Stimulated activated CD8-positive, alpha-beta memory T cell treated with anti-CD3 and anti-CD28 coated beads, Interleukin-4, amount 100 ng/mL, for 48 hours (primary cell): ENCODE results near the gene KLHL35.

ENCODE experiments used
- DNase-seq: peaks from one replicate; pipeline ENCODE4 v3.0.0-alpha.2; 2020

KLHL35 gene

DNA sequence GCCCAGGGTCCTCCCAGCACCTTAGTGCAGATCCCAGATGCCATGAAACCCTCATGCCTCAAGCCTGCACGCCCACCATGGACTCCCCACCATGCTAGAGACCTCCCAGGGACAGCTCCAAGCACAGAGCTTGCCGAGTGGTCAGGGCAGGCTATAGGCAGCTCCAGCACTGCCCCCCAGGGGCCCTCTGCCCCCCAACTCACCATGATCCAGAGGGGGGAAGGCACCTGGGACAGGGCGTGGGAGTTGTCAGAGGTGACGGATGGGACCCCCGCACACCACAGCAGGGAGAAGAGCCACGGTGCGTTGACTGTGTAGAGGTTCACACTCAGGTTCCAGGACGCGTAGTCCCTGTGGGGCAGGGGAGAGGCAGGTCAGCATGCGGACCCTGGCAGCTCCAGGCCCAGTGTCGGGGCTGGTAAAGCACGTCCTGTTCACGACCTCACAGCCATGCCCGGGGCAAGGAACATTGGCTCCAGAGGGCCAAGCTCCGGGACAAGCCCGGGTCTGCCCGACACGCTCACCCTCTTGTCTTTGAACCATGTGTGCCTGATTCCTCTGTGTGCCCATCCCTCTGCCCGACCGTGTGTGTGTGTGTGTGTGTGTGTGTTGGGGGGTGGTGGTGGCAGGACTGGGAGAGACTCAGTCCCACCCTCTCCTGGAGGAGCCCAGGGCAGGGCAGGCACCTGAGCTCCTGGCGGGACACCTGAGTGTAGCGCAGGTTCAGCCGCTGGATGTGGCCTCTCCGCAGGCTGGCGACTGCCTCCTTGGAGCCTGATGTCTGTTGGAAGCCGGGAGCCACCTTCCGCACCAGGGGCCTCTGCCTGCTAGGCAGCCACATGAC is 8.2 kb upstream of the KLHL35 start:
- DNase-seq, result no peak

DNA sequence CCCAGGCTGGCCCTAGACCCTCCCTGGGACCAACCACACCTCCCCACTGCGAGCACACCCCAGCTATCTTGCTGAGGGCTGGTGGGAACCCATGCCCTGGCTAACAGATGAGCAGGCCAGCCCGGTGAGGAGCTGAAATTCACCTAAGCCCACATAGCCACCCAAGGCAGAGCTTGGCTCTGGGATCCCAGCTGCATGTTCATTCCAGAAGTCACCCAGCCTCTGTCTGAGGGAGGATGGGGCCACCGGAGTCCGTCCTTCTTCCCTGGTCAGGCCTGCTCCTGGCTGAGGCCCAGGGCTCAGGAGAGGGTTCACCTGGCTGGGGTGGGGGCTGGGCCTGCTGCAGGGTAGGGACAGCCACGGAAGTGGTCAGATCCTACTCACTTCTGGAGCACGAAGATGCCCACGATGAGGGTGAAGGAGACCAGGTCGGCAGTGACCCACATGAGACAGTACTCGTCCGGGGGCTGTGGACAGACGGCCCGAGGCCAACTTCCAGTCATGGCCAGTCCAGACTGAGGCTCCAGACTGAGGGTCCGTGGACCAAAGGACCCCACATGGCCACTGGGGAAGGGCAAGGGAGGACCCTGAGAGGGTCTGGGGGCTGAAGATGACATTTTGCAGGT is 6.6 kb upstream of the KLHL35 start:
- no peak for DNase-seq

DNA sequence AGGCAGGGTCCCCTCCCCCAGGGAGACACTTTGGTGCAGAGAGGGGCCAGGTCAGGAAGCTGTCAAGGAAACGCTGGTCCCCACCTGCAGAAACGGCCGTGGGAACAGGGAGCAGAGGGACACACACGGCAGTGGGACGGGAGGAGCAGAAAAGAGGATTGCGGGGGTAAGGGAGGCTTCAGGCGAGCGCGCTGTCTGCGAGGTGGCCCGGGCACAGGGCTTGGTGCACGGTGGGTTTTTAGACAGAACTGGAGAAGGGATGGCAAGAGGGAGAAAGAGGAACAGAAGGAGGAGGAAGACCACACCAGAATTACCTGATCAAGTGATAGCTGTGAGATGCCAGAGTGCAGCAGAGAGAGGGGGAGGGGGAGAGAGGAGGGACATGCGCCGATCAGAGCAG is 6.0 kb upstream of the KLHL35 start:
- DNase-seq, result no peak

DNA sequence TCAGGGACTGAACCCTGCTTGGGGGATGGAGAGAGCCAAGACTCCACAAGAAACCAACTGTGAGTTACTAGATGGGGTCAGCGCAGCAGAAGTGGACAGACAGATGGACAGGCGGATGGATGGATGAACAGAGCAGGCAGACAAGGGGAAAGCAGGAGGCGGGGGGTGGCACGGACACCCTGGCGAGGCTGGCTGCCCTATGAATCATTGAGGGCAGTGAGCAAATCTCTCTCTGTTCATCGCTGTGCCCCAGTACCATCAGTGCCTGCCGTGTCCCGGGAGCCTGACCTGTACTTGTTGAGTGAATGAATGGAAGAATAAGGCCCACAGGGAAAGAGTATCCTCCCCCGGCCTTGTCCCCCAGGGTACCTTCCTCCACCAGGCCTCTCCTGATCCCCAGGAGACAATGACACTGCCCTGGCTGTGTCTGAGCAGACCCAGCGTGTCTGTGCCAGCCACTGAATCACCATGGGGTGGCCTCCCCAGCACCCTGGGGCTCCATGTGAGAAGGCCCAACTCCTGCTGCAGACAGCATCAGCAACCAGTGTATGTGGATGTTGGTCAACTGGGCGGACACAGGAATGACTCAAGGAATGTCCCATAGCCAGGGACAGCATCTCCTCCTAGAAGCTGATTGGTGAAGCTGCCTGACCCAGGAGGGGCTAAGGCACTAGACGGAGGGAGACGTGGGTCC is 5.1 kb upstream of the KLHL35 start:
- DNase-seq, result no peak

DNA sequence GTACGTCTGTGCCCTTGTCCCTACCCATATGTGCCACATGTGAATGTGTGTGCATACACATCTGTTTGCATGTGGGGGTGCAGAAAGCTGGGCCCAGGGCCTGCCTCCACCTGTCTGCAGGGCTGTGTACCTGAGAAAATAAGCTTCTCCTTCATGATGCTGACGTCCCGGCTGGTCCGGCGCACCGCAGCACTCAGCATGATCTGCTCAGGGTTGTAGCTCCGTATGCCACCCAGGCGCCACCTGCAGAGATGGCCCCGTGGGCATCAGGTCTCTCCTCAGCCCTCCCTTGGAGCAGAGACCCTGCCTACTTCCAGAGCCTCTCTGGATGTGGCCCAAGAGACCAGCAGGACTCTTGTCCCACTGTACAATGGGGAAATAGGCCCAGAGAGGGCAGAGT is 3.8 kb upstream of the KLHL35 start:
- DNase-seq, result no peak

DNA sequence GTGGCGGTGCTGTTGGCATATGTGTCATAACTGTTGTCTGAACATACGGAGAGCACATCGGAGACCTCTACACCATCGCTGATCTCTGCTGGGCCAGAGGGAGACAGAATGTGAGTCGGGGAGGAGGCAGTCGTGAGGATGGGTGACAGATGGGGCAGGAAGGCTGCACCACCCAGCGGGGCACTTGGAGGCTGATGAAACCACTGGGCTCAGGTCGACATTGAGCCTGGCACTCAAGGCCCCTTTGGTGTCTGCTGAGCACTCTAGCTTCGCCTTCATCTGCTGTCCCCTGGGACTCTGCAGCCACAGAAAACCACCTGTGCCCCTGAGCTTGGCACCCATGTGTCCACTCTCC is 2.5 kb upstream of the KLHL35 start:
- DNase-seq, result no peak

DNA sequence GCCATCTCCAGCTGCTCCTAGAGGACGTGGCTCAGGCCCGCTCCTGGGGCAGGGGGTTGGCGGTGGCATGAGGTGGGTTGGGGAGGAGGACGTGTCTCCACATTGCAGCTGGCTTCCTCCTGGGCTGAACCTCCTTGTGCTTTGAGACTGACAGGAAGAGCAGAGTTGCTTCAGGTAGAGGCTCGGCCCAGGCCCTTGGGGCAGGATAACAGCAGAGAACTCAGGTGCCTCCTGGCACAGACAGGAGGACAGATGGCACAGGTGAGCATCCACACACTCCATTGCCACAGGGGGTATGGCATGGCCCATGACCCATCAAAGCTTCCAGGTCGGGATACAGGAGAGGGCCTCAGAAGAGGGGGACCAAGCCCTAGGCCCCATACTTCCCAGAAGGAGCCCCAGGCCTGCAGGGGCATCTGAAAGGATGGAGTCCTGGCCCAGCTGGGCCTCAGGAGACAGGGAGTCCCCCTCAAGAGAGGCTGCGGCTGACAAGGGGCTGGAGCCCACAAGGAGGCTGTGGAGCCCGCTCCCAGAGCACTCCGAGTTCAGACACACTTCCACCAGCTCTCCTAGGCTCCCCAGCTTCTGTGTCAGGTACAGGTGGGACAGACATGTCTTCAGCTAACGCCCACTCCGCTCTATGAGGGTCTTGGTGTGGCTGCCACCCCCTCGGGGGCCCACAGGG is 2.0 kb upstream of the KLHL35 start:
- DNase-seq, result no peak

DNA sequence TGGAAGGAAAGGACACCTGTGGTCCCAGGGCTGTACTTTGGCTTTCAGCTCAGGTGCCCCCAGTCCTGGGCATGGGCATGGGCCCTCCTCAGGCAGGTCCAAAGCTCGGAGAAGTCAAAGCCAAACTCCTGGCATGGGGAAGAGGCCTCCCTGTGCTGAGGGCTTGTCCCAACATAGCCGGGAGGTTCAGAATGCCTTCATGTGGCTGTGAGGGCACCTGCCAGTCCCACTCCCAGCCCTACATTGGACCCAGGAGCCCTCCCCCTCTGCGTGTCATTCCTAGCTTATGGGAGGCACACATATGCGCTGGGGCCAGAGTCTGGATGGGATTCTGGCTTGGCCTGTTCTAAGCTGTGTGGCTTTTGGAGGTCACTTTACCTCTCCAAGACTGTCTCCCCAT is 1.0 kb upstream of the KLHL35 start:
- DNase-seq, result no peak

DNA sequence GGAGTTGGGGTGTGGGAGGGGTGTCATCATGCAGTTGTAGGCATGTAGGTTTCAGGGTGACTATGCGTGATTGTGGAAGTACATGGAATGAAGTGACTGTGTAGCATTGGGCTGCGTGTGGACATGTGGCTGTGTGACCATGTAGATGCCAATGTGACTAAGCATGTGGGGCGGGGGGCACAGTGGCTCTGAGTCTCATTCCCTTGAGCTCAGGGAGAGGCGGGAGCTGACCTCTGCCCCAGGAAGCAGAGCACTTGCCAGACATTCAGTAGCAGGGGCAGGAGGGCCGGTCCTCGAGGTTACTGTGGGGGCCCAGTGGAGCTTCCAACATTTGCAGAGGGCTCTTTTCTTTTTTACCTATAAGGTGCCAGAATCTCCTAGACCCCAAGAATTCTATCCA is 440 bp upstream of the KLHL35 start:
- no peak for DNase-seq

DNA sequence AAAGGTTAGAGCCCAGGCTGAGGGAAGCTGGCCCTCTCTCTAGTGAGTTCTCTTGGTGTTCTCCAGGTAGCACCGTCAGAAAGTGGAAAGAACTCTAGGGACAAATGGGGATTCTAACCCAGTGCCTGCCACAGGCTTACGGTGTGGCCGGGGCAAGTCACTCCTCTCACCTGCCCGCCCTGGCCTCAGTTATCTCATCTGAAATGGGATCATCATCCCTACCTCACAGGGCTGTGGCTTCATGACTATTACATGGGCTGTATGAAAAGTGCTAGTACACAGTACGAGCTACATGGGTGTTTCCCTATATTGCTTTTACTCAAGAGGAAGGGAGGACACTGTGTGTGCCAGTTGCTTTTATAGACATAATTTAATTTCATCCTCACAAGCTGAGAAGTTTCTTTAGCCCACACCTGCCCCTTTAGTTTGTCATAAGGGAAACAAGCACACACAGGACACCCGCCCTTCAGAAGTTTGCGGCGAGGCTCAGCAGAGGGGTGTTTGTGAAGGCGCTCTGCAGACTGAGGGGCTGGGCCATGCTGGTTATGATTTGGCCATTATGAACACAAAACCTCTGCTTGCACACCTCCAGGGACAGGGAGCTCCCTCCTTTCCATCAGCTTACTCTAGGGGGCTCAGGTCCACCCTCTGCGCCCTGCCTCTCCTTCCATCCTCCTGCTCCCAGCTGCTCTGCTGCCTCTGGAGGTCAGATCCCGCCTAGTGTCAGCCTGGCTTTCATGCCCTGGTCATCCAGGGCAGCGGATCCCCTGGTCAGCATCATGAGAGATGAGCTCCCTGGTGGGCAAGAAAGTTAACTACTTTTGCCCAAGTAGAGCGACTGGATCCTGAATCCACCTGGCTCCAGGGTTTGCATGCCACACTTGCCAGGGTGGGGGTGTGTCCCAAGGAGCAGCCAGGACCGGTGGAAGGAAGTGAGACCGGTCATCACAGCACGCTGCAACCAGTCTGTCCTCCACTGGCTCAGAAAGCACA is 1.2 kb downstream of the KLHL35 start:
- DNase-seq, result no peak

DNA sequence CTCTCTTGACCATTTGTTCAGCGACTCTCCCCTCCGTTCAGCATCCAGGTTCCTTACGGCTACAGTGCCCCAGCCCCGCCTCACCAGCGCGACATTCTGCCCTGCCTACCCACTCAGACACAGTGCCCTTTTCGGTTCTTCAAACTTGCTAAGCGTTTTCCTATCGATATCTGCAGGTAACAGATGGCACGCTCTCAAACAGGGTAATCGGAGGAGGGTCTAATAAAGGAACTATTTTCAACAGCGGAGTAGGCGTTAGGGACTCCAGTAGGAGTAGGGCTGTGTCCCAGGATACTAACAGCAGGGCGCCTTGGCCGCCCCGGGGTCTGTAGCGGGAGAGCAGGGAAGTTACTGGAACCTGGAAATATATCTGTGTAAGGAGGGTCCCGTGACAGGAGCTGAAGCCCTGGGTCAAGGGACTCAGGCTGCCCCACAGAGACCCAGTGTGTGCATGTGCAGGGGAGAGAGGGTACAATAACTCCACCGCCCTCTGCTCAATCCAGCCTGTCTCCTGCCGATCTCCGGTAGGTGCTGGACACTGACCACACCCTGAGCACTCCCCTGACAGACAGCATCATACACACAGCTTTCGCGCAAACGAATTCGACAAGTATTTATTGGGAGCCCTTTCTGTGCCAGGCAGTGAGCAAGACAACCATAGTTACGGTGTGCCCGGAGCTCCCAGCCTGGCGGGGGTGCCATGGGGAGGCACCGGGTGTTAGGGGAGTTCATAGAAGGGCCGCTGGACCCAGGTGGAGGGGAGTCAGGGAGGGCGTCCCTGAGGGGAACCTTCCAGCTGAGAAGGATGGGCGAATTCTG is 2.1 kb downstream of the KLHL35 start:
- no peak for DNase-seq

DNA sequence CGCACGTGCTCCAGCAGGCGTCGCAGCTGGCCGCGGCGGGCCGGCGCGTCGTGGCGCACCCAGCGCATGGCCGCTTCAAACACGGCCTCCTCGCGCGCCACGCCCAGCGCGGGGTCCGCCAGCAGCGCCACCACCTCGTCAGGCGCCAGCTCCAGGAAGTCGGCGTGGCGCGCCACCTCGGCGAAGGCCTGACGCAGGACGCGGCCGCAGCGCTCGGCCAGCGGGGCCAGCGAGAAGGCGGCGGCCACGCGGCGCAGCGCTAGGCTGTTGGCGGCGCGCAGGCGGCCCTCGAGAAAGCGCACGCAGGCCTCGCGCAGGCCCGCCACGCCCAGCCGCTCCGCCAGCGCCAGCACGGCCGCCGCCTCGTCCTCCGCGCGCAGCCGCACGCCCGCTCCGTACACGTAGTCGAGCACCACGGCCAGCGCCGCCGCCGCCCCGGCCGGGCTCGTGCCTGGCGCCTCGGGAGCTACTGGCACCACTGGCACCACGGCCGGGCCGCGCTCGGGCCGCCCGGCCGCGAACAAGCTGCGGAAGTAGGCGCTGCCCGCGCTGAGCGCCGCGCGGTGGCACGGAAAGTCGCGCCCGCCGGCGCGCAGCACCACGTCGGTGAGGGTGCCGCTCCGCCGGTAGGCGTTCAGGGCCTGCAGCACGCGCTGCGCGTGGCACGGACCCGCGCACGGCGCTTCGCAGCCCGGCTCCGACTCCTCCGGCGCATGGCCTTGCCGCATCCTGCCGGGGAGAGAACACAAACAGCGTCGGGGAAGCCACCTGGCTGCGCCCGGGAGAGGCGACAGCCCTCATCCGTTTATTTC is 2.9 kb downstream of the KLHL35 start:
- peak; percentile 73 for DNase-seq

DNA sequence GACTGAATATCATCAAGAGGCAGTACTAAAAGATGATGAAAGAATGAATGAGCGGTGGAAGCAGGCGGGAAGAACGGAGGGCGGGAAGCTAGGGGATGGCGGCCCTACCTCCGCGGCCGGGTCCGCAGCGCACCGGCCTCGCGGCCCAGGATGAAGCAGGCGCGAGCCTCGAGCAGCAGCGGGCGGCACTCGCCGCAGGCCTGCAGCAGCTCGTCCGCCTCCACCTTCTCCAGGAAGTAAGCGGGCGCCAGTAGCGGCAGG is 3.4 kb downstream of the KLHL35 start:
- DNase-seq, result no peak

DNA sequence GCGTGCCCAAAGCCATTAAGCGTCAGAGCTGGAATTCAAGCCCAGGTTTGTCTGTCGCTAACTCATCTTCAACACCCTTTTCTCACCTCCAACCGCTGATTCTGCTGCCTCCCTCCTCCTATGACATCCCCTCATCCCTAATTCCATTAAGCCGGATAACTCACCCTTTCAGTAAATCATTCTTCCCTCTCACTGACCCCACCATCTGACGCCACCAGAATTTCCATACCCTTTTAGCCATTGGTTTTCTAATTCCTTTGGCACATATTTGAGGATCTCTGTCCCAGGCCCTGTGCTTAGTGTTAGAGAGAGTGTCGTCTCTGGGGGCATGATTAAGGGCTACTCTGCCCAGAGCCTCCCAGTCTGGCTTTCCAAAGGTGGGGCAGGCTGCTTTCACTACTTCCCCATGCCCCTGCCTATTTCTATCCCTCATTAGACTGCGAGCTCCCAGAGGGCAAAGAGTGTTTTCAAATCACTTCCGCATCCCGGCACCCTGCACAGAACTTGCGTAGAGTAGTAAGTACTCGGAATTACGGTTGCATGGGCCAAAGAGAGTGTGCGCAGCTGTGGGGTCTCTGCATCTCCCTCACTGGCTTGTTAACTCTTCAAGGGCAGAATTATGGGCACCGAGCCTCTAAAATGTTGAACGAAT is 3.9 kb downstream of the KLHL35 start:
- no peak for DNase-seq

DNA sequence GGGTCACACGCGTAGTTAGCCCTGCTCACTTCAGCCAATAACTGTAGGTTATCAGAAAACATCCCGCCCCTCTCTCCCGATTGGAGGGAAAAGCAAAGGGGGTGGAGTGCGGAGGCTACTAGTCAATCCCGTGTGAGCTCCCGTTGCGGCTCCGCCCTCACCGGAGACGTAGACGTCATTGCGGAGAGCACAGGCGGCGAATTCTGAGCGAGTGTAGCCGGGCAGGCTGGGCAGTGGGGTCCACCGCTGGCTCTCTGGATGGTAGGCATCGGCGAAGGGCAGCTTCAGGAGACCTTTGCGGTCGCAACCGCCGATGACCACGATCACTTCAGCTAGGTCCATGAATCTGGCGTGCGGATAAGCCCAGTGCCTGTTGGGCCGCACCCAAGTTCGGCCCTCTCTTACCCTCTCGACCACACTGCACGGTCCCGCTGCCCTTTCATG is 4.7 kb downstream of the KLHL35 start:
- DNase-seq, result peak; percentile 82

DNA sequence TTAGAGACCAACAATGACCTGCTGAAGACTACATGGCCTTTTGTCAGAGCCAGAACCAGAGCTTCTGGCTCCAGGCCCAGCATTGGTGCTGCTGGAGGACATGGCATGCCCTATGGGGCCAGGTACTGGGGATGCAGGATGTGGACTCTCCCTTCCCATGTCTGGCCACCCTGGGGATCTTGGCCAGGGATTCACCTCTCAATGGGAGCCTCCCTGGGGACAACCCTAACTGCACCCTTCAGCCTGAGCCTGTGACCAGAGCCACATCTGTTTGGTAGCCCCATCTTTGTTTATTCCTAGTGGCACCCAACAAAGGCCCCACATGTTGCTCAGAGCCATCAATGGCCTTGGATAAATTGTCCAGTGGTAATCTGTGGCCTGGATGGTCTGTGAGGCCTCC is 5.8 kb downstream of the KLHL35 start:
- no peak for DNase-seq

DNA sequence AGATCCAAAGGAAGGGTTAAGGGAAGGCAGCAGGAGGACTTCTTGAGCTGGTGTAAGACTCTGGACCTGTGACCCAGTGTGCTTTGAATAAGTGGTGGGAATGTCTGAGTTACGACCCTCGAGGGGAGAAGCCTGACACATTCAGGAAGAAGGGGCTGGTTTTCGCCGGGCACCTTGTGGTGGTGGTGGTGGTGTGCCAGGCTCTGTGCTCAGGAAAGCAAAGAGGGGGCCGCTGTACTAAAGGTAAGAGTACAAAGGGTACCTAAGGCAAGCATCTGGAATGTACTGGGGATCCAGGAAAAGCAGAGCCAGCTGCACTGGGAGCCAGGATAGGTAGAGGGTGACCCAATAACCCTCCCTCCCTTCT is 6.3 kb downstream of the KLHL35 start:
- no peak for DNase-seq

DNA sequence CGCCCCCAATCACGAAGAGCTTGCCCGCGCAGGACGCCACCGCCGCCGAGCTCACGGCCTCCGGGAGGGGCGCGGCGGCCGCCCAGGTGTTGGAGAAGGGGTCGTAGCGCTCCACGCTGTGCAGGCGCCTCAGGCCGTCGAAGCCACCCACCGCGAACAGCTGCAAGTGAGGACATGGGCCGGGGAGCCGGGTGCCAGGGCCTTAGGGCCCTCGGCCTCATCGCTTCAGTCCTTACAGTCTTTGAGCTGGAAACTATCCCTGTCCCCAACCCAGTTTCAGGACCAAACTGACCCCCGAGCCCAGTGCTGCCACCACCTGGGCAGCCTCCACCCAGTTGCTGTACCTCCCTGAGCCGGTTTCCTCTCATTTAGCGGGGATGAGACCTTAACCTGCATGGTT is 7.6 kb downstream of the KLHL35 start:
- no peak for DNase-seq

DNA sequence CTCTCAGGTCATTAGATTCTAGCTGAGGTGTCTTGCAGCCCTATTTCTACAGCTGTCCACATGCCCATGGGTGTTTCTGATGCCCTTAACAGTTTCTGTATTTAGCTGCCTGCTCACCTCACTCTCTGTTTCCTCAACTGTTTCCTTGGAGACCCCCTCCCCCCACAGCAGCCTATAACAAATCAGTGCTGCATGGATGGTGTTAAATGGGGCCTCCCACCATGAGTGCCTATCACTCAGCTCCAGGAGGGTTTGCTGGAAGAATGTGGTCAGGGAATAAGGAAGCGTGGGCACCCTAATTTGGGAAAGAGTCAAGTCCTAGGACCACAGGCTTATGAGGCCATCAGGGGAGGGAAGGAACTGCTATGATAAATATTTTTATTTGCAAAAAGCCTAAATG is 8.6 kb downstream of the KLHL35 start:
- DNase-seq, result no peak

DNA sequence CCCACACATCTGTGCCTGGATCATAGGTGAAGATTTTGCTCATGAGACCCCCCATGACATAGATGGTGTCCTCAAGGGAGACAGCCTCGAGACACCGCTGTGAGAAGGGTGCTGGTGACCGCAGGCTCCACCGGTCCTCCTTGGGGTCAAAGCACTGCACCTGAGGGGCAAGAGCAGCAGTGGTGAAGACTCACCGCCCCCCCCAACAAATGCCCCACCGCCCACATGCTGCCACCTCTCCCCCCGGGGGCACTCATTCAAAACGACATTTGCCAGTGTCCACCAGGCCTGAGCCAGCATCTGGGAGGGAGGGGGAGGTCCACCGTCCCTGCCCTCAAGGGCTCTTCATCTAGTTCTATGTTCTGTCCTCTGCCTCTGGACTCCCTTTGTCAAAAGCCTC is 9.3 kb downstream of the KLHL35 start:
- DNase-seq, result no peak
